Measurements from ENCODE around the gene KRT72. TPM values are rescaled to one million over a fixed set of nuclear protein-coding genes. Genes with fewer than 3 reads are reported as not detected.
"Not testable (repeated sequence)": the region's sequence is repeated elsewhere in the genome, so short reads cannot be mapped to it uniquely, and the experiment has no call there.

KRT72 gene
- total RNA-seq, 2 donors from 2014 or later, result 0.25 TPM; not detected in 1

- no peaks in the 10 kb centered on the region for H3K36me3 ChIP-seq
- no peaks in the 10 kb centered on the region for H3K4me1 ChIP-seq
- H3K9me3 ChIP-seq, result no peaks in the 10 kb centered on the region
- H3K27ac ChIP-seq, result no peak overlapping the region
- H3K27me3 ChIP-seq, result peaks cover 15% of the 10 kb centered on the region
- DNase-seq, result no peak
- TF ChIP-seq, protein P1, sequence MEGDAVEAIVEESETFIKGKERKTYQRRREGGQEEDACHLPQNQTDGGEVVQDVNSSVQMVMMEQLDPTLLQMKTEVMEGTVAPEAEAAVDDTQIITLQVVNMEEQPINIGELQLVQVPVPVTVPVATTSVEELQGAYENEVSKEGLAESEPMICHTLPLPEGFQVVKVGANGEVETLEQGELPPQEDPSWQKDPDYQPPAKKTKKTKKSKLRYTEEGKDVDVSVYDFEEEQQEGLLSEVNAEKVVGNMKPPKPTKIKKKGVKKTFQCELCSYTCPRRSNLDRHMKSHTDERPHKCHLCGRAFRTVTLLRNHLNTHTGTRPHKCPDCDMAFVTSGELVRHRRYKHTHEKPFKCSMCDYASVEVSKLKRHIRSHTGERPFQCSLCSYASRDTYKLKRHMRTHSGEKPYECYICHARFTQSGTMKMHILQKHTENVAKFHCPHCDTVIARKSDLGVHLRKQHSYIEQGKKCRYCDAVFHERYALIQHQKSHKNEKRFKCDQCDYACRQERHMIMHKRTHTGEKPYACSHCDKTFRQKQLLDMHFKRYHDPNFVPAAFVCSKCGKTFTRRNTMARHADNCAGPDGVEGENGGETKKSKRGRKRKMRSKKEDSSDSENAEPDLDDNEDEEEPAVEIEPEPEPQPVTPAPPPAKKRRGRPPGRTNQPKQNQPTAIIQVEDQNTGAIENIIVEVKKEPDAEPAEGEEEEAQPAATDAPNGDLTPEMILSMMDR (IDR thresholded peaks at IDR 0.05), result no peak
- intact Hi-C loops (cut with DNase I), result no loop called here
- H3K4me3 ChIP-seq, result no peak overlapping the region
- no peak overlapping the region for H3K9ac ChIP-seq (ENCODE audit: low read depth in 2 of 2, low read length in 2 of 2)
Observed at GRCh38 chr12:52600475-52600874, 788 bp downstream of the KRT72 start.

DNA sequence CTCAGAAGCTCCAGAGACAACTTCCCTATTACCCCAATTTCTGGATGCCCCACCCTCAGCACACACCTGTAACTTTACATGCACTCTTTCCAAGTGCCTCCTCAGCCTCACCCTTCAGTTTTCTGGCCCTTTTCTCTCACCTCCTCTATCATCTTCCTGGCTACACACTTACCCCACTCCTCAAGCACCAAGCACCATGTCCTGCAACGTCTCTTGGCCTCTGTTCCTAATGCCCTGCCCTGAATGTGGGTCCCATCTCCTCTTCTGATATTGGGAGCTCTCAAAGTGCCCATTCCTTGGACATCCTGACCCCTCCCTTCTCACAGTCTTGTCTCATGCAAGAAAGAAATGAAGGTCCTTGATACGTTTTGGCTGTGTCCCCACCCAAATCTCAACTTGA lies 1.2 kb downstream of the KRT72 start:
- DNase-seq, result no peak
- H3K36me3 ChIP-seq, result no peaks in the 10 kb centered on the region
- H3K9me3 ChIP-seq, result no peaks in the 10 kb centered on the region
- TF ChIP-seq, protein P1 (IDR thresholded peaks at IDR 0.05), result no peak
- H3K27ac ChIP-seq, result no peak overlapping the region
- intact Hi-C loops (cut with DNase I), result no loop called here
- H3K27me3 ChIP-seq, result peaks cover 15% of the 10 kb centered on the region
- no peak overlapping the region for H3K4me3 ChIP-seq
- H3K9ac ChIP-seq (ENCODE audit: low read depth in 2 of 2, low read length in 2 of 2), result no peak overlapping the region
- H3K4me1 ChIP-seq, result no peaks in the 10 kb centered on the region

GRCh38 chr12:52598966-52599365 lies 2.3 kb downstream of the KRT72 start:
- TF ChIP-seq, protein P1 (IDR thresholded peaks at IDR 0.05), result no peak
- Histone ChIP-seq H3K36me3 (no peaks in the 10 kb centered on the region), H3K4me3 (no peak overlapping the region), H3K27me3 (peaks cover 15% of the 10 kb centered on the region), H3K4me1 (no peaks in the 10 kb centered on the region), H3K9ac (ENCODE audit: low read depth in 2 of 2, low read length in 2 of 2) (no peak overlapping the region), H3K9me3 (no peaks in the 10 kb centered on the region), H3K27ac (no peak overlapping the region)
- intact Hi-C loops (cut with DNase I), result no loop called here
- no peak for DNase-seq

DNA sequence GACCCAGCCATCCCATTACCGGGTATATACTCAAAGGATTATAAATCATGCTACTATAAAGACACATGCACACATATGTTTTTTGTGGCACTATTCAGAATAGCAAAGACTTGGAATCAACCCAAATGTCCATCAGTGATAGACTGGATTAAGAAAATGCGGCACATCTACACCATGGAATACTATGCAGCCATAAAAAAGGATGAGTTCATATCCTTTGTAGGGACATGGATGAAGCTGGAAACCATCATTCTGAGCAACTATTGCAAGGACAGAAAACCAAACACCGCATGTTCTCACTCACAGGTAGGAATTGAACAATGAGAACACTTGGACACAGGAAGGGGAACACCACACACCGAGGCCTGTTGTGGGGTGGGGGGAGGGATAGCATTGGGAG lies 7.0 kb downstream of the KRT72 start:
- H3K9ac ChIP-seq (ENCODE audit: low read depth in 2 of 2, low read length in 2 of 2); H3K4me3 ChIP-seq; H3K9me3 ChIP-seq; H3K4me1 ChIP-seq; intact Hi-C loops (cut with DNase I); H3K27me3 ChIP-seq; H3K27ac ChIP-seq; H3K36me3 ChIP-seq; DNase-seq: not testable (repeated sequence)

DNA sequence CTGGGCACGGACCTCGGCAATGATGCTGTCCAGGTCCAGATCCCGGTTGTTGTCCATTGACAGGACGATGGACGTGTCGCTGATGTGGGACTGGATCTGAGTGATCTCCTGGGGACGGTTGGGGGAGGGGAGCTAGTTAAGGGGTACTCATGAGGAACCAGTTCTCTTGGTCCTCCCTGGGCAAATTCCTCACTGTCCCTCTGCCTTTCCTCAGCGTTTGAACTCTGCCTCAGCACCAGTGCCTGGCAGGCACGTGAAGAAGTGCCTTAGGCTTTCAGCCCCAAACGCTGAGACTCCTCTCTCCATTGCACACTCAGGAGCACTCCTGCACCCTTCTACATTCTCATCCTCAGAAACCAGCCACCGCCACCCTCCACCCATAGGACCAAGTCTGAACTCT lies 9.7 kb downstream of the KRT72 start:
- intact Hi-C loops (cut with DNase I), result no loop called here
- Histone ChIP-seq H3K4me3 (no peak overlapping the region), H3K27ac (no peak overlapping the region), H3K36me3 (no peaks in the 10 kb centered on the region), H3K9me3 (no peaks in the 10 kb centered on the region), H3K27me3 (no peaks in the 10 kb centered on the region), H3K4me1 (no peaks in the 10 kb centered on the region), H3K9ac (ENCODE audit: low read depth in 2 of 2, low read length in 2 of 2) (no peak overlapping the region)
- DNase-seq, result no peak
- TF ChIP-seq, protein P1 (IDR thresholded peaks at IDR 0.05), result no peak

DNA sequence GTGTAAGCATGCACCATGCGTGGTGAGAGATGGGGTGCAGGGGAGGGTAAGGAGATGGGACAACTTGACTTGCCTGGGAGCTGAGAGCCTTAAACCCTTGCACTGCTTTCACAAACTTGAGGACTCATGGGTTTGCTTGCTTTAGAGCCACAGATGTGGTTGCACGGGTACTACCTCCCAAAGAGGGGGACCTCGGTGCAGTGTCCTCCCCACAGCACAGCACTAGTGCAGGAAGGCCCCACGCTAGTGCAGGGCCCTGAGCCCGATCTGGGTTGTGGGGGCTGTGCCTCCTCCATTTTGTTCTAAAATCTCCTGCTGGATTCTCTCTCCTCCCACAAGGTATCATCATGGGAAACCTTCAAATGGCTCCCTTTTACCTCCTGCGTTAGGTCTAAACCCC lies 11.2 kb downstream of the KRT72 start:
- Histone ChIP-seq H3K9ac (ENCODE audit: low read depth in 2 of 2, low read length in 2 of 2) (no peak overlapping the region), H3K27ac (no peak overlapping the region), H3K4me3 (no peak overlapping the region), H3K4me1 (no peaks in the 10 kb centered on the region), H3K36me3 (no peaks in the 10 kb centered on the region), H3K27me3 (no peaks in the 10 kb centered on the region), H3K9me3 (no peaks in the 10 kb centered on the region)
- intact Hi-C loops (cut with DNase I), result no loop called here
- no peak for DNase-seq
- TF ChIP-seq, protein P1 (IDR thresholded peaks at IDR 0.05), result no peak
